ENCODE results near the gene ING4.

GRCh38 chr12:6652391-6652790, 10.5 kb downstream of the ING4 start:
- TF ChIP-seq, protein P1, sequence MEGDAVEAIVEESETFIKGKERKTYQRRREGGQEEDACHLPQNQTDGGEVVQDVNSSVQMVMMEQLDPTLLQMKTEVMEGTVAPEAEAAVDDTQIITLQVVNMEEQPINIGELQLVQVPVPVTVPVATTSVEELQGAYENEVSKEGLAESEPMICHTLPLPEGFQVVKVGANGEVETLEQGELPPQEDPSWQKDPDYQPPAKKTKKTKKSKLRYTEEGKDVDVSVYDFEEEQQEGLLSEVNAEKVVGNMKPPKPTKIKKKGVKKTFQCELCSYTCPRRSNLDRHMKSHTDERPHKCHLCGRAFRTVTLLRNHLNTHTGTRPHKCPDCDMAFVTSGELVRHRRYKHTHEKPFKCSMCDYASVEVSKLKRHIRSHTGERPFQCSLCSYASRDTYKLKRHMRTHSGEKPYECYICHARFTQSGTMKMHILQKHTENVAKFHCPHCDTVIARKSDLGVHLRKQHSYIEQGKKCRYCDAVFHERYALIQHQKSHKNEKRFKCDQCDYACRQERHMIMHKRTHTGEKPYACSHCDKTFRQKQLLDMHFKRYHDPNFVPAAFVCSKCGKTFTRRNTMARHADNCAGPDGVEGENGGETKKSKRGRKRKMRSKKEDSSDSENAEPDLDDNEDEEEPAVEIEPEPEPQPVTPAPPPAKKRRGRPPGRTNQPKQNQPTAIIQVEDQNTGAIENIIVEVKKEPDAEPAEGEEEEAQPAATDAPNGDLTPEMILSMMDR (IDR thresholded peaks at IDR 0.05; ENCODE audit: extremely low read depth in 1 of 2, insufficient read depth in 1 of 2, low read depth in 1 of 2, low read length in 2 of 2): no peak
- TF ChIP-seq POLR2A (IDR thresholded peaks at IDR 0.05; ENCODE audit: low read depth, low read length) (no peak), EZH2 (IDR thresholded peaks at IDR 0.05; ENCODE audit: borderline replicate concordance, low read depth, low read length, severe bottlenecking) (no peak), POLR2AphosphoS5 (IDR thresholded peaks at IDR 0.05; ENCODE audit: insufficient read depth, low read depth, low read length) (no peak), GATA2 (IDR thresholded peaks at IDR 0.05; ENCODE audit: insufficient read depth, insufficient read length, low read depth, low read length) (no peak)
- TF ChIP-seq, protein P2, sequence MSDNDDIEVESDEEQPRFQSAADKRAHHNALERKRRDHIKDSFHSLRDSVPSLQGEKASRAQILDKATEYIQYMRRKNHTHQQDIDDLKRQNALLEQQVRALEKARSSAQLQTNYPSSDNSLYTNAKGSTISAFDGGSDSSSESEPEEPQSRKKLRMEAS (IDR thresholded peaks at IDR 0.05; ENCODE audit: insufficient read depth, insufficient read length): no peak
